ENCODE measurements around the gene EIF4EBP2. TPM values are rescaled to one million over a fixed set of nuclear protein-coding genes. Genes with fewer than 3 reads are reported as not detected.

EIF4EBP2 gene
- total and polyA plus RNA-seq, 12 donors, result 17.3 to 128 (median 78.3) TPM

DNA sequence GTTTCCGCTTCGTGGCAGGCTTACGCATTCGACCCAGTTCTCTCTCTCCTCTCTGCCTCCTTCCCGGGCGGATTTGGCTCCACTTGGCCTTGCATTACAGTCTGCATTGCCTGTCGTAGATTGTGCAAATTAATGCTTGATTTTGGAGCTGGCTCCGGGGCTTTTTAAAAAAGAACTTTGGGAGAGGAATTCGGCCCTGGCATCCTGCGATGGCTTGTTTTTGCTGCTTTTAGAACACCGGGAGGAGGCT lies 767 bp downstream of the EIF4EBP2 start:
- Histone ChIP-seq H3K9me3 (no peaks in the 10 kb centered on the region), H3K4me1 (peaks cover 11 to 48% (median 43%) of the 10 kb centered on the region in 9 donors), H3K4me3 (peak overlapping the region; percentile 68 to 99 (median 93)), H3K36me3 (peaks cover 0 to 3% (median 0%) of the 10 kb centered on the region in 9 donors), H3K27ac (peak overlapping the region; percentile 89 to 100 (median 98)), H3K27me3 (no peaks in the 10 kb centered on the region)
- WGBS, 2 donors, result 0% methylated on average over 11 of the region's 11 CpGs
- ATAC-seq (peak in 5 of 8 donors; percentile 2 to 30 (median 12)), DNase-seq (peak in 1 of 2 donors; percentile 46)
- intact Hi-C loops (cut with DNase I), result loop anchor here in 2 of 10 donors (2.0 to 10.0 kb wide), 4 partner anchors 22 to 100 kb away; partner anchors contain the start of gene LRRC20 (in 1 of the 2)
- TF ChIP-seq, protein P1, sequence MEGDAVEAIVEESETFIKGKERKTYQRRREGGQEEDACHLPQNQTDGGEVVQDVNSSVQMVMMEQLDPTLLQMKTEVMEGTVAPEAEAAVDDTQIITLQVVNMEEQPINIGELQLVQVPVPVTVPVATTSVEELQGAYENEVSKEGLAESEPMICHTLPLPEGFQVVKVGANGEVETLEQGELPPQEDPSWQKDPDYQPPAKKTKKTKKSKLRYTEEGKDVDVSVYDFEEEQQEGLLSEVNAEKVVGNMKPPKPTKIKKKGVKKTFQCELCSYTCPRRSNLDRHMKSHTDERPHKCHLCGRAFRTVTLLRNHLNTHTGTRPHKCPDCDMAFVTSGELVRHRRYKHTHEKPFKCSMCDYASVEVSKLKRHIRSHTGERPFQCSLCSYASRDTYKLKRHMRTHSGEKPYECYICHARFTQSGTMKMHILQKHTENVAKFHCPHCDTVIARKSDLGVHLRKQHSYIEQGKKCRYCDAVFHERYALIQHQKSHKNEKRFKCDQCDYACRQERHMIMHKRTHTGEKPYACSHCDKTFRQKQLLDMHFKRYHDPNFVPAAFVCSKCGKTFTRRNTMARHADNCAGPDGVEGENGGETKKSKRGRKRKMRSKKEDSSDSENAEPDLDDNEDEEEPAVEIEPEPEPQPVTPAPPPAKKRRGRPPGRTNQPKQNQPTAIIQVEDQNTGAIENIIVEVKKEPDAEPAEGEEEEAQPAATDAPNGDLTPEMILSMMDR (IDR thresholded peaks at IDR 0.05), result no peak

DNA sequence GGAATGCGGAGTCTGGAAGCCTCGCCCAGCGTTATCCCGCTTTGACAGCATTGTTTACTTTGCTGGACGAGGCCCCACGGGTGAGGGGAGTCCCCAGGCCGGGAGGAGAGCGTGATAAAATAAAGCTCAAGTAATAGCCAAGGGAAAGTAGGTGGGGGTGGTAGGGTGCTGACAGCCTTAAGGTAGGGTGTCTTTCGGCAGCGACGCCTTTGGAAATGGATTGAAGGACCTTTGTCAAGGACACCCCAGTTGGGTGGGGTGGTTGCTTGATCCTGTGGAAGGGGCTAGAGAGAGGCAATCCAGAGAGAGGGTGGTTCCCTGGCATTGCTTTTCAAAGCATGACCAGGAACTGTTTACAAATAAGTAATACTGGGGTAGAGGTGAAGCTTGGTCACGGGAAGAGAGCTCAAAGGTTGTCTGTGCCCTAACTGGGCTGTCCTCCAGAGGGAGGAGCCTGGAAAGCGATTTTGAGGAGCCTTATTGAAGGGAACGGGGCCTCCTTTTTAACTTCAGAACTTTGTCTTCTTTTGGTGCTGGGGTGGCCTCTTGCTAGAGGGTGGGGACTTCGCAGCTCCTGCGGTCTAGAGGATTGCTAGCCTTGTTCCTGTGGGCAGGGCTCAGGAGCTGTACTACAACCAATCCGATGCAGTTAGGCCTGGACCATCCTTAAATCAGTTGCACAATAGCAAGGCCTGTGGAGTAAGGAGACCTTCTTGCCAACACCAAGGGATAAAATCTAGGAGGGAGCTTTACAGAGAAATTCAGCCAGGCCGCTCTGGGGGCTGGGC lies 1.3 kb downstream of the EIF4EBP2 start:
- no peaks in the 10 kb centered on the region for H3K9me3 ChIP-seq
- DNase-seq, result peak; percentile 71 to 86
- no peaks in the 10 kb centered on the region for H3K27me3 ChIP-seq
- H3K27ac ChIP-seq, result peak overlapping the region; percentile 89 to 100 (median 98)
- intact Hi-C loops (cut with DNase I), result loop anchor here in 2 of 10 donors (2.0 to 10.0 kb wide), 4 partner anchors 22 to 100 kb away; partner anchors contain the start of gene LRRC20 (in 1 of the 2)
- TF ChIP-seq, protein P1 (IDR thresholded peaks at IDR 0.05), result no peak
- ATAC-seq, result peak; percentile 75 to 92 (median 88)
- WGBS, 2 donors, result 1% methylated on average over 18 of the region's 18 CpGs
- H3K36me3 ChIP-seq, result peaks cover 0 to 8% (median 0%) of the 10 kb centered on the region in 9 donors
- peak overlapping the region; percentile 68 to 99 (median 93) for H3K4me3 ChIP-seq
- H3K4me1 ChIP-seq, result peaks cover 11 to 53% (median 48%) of the 10 kb centered on the region in 9 donors

DNA sequence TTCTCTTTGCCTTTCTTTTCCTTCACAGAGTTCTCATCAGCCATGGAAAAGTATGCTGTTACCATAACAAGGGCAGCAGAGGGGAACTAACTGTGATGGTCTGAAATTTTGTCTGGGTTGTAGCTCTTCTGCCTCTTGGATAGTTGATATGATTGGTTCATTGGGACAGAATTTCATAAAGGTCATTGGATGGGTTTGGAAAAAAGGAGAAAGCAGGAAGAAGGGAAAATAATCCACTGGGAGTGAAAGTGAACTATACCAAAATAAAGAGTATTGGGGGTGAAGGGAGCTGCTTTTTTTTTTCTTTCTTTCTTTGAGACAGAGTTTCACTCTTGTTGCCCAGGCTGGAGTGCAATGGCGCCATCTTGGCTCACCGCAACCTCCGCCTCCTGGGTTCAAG lies 5.8 kb downstream of the EIF4EBP2 start:
- ATAC-seq (no peak), DNase-seq (no peak)
- Histone ChIP-seq H3K4me1 (peaks cover 17 to 83% (median 69%) of the 10 kb centered on the region in 9 donors), H3K27ac (peak overlapping the region in 4 of 10 donors; percentile 51 to 76 (median 64)), H3K4me3 (peak overlapping the region in 1 of 10 donors; percentile 36), H3K9me3 (no peaks in the 10 kb centered on the region), H3K27me3 (no peaks in the 10 kb centered on the region), H3K36me3 (peaks cover 0 to 31% (median 0%) of the 10 kb centered on the region in 9 donors)
- 96% methylated on average over 3 of the region's 3 CpGs for WGBS, 2 donors
- TF ChIP-seq, protein P1 (IDR thresholded peaks at IDR 0.05), result no peak
- intact Hi-C loops (cut with DNase I), result loop anchor here in 1 of 10 donors (10.0 kb wide), 1 partner anchor 95 kb away; no protein-coding TSS in a partner anchor

DNA sequence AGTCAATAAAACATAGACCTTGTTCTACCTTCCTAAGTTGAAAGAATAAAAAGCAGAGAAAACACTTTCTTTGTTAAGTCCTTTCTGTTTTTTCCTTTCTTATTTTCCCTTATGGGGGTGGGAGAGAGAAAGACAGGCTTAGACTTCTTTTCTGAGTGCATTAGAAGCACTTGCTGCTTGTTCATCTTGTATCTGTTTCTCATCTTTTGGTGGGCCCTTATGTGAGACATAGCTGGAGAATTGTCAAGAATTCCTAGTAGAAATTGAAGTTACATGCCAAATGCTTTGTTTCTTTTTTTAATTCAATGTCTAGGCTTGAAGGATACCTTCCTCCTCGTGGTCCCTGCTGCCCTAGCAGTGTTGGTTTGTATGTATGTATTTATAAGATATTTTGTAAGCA lies 6.7 kb downstream of the EIF4EBP2 start:
- TF ChIP-seq, protein P1 (IDR thresholded peaks at IDR 0.05), result no peak
- 19 to 22% methylated on average over 1 of the region's 1 CpG for WGBS, 2 donors
- intact Hi-C loops (cut with DNase I), result no loop called here
- no peaks in the 10 kb centered on the region for H3K27me3 ChIP-seq
- H3K9me3 ChIP-seq, result no peaks in the 10 kb centered on the region
- H3K4me3 ChIP-seq, result no peak overlapping the region
- peaks cover 19 to 79% (median 70%) of the 10 kb centered on the region in 9 donors for H3K4me1 ChIP-seq
- DNase-seq (no peak), ATAC-seq (no peak)
- H3K36me3 ChIP-seq, result peaks cover 0 to 31% (median 0%) of the 10 kb centered on the region in 9 donors
- peak overlapping the region in 1 of 10 donors; percentile 36 for H3K27ac ChIP-seq

All from heart right ventricle (tissue), 16 donors.